IPS DF 4.7 (cell line): Measurements from ENCODE around the gene ACAN.

Experiments
- DNase-seq: peaks from one replicate; pipeline ENCODE4 v3.0.0-alpha.2; 2013; ENCODE audit warnings: low spot score; ENCODE audit errors: extremely low read depth

The ACAN gene

DNA sequence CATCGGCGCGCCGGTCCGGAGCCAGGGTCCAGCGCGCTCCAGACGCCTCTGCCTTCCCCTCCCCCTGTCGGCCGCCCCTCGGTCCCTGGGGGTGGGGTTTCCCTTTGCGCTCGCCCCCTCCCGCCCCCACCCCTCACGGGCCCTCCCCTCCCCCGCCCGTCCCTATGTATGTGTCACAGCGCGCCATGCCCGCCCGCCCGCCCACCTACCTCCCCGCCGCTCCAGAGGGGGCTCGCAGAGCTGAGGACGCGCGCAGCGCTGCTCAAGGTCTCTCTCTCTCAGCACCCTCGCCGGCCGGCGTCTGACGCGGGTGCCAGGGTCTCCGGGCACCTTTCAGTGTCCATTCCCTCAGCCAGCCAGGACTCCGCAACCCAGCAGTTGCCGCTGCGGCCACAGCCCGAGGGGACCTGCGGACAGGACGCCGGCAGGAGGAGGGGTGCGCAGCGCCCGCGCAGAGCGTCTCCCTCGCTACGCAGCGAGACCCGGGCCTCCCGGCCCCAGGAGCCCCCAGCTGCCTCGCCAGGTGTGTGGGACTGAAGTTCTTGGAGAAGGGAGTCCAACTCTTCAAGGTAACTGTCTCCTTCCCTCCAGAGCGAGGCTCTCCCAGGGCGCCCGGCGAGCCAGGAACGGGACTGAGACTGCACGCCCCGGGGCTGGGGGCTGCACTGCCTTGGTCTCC lies at the start of gene ACAN:
Gene ACAN (plus strand): TSS at position 196 of the 679 bp plus-strand sequence. CDS start 32,771 bp downstream, outside the sequence.
- DNase-seq, result no peak

DNA sequence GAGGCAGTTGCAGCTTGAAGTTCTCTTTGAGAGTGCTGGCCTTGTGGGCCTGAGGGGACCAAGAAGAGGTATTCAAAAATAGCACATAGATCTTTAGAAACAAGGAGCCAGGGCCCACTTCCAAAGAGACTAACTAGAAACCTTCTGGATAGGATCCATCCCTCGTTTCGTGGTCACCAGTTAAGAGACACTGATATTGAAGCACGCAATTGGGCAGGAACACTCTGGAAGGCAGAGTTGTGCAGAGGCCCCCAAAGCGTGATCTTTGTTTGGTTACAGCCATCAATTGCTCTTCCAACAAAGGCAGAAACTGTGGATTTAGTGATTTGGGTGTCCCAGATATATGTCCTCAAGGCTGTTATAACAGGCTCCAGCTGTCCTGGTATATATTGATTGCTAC lies 46.7 kb upstream of the ACAN start:
- DNase-seq, result no peak

DNA sequence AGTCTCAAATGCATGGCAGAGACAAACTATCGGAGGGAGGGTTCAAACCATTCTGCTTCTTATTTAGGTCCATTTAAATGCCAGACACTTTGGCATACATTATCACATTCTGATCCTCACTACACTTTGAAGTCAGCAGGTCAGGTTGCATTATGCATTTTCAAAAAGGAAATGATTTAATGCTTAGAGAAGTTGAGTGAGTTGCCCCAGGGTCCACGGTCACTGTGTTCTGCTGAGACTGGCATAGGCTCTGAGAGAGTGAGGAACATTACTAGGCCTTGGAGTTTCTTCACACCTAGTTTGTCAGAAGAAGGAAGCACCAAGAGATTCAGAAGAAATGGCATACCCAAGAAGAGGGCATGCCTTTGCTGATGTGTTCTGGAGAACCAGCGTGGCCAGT lies 46.3 kb upstream of the ACAN start:
- DNase-seq, result no peak

DNA sequence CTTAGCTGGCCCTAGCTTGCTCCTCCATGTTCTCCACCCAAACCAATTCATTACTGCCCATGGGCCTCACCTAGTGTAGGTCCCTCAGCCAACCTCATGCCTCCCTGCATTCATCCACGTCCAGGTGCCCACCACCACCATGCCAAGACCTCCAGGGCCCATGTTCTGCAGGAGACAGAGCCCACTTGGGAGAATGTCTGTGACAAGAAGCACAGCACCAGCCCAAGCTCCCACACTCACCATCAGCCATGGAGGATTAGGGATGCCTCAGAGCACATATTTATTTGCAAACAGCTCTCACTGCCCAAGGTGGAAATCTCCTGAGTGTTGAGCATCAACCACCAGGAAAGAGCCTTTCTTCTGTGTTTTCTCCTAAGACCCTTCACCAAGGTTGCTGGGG lies 43.4 kb upstream of the ACAN start:
- DNase-seq, result no peak

DNA sequence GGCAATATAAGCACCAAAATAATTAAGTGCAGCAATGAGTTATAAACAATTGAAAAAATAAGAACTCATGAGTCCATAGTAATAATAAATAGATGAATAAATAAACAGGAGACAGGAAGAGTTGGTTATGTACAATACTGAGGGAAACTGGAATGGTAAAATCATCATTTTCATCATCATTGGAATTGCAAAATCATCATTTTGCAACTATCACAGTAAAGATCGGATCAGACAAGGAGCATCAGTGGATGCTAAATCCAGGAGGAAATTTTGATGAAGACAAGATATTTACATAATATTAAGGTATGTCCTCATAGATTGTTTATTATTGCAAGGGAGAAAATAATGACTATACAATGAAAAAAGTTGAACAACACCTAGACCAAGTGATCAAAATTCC lies 38.8 kb upstream of the ACAN start:
- DNase-seq, result no peak

DNA sequence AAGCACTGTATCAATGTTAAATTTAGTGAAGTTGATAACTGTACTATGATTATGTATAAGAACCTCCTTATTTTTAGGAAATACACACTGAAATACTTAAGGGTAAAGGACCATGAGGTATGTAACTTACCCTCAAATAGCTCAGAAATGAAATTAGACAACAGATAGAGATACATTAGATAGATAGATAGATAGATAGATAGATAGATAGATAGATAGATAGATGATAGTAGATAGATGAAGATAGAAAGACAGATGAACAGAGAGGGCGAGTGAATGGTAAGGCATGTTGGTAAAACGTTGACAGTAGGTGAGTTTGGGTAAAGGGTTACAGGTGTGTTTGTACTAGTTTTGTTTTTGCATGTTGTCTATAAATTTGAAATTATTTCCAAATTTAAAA lies 38.0 kb upstream of the ACAN start:
- DNase-seq, result no peak

DNA sequence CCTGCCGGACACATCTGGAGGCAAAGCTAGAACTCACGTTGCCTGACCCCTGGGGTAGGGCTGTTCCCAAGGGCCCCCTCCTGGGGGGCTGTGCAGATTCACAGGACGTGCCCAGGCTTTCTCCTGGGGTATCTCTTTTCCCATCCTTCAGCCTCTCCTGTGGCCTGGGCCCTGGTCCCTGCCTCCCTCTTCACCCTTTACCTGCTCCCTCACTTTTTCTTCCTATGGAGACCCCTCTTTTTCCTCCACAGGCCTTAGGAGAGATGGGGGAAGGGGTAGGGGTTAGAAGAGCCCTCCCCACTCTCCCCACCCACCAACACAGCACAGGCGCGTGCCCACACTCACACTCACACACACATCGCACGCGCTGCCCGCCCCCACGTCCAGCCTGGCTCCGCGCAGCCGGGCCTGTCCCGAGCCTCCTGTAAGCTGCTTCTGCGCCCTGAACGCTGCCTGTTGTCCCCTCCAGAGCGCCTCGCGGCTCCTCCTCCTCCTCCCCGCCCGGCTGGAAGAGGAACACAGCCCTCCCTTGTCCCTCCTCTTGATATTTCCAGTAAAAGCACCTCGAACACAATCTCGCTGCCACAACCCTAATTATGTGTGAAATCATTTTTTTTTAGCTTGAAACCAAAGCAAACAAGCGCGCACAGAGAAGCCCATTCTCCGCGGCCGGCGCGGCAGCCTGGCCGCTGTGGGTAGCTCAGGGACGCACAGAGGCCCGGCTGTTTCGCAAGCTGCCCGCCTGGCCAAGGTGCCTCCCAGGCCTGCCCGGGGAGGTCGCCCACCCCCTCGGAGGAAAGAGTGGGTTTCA lies 33.9 kb upstream of the ACAN start:
- DNase-seq, result no peak

DNA sequence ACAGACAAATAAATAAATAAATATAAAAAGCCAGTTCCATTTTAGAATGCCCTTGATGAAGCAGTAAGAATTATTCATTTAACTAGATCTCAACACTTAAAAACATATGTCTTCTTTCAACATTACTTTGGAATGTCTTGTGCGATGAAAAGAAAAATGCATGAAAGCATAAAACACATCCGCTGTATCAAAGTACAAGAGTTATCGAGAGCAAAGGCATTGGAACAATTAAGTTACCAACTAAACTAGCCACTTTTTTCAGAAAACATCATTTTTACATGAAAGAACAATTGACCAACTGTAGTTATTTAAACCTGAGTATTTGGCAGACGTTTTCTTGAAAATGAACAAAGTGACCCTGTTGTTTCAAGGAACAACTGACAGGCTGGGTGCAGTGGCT lies 27.5 kb upstream of the ACAN start:
- no peak for DNase-seq

DNA sequence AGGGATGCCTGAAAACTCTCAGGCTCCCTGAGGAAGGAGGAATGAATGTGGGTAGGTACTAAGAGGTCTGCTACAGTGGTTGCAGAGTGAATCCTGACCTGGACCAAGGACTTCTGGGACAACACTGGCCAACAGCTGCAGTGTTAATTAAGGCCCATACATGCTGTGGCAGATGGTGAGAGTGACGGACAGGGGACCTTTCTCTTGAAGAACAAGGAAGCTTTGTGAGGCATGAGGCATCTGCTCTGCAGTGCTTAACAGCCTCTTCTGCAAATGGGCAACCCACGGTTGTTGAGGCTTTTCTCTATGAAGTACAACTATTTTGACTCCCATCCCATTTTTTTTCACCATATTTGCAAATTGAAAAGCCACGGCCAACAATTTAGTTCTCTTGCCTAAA lies 26.6 kb upstream of the ACAN start:
- DNase-seq, result no peak

DNA sequence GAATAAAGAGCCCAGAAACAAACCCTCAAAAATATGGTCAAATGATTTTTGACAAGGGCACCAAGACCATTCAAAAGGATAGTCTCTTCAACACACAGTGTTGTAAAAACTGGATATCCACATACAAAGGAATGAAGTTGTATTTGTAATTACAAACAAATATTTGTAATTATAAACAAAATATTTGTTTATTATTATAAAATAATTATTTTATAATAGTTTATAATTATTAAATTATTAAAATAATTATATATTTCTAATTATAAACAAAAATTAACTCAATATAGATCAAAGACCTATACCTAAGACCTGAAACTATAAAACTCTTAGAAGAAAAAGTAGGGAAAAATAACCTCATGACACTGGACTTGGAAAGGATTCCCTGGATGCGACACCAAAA lies 23.3 kb upstream of the ACAN start:
- no peak for DNase-seq

DNA sequence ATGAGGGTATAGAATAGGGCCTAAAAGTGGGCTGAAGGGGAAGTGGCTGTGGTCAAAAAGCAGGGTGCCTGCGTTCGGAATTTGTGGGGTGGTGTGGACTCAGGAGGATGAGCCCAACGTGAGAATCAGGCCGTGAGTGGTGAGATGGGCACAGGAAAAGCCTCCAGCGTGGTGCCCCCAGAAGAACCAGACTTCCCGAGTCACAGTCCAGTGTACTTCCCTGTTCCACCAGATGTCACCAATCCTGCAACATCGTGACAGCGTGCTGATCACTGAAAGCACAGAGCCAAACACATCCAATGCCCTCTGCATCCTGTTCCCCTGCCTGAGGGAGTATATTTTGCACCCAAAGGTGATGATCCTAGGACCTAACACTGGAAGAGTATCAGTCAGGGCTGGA lies 20.8 kb upstream of the ACAN start:
- DNase-seq, result no peak

DNA sequence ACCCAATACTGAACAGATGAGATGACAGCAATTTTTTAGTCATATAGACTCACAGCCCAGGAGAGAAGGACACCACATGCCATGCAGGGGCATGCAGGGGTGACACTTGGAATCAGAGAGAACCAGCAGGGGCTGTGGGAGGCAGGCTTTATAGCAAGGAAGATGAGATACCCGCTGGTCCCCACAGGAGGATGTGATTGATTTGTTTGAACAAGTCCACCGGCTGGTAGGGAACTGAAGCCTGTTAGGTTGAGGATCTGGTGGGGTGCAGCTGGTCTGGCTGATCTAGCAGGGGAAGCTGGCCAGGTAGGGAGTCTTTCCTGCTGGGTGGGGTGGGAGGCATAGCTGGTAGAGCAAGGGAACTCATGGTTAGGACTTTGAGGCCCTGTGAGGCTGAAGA lies 18.0 kb upstream of the ACAN start:
- no peak for DNase-seq

DNA sequence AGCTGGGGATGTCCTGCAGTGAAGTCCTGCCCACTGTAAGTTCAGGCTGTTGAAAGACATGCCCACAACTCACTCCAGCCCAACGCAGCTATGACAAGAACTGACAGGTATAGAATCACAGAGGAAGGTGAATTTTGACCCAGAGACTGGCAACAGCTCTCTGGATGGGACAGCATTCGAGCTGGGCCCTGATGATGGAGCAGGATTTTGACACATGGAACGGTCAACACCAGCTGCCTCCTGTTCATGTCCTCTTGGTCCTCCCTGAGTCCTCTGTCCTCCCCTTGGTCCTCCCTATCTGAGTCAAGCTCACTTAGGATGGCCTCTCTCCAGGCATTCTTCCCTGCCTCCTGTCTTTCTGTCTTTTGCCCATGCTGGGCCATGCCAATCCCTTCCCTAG lies 15.2 kb upstream of the ACAN start:
- DNase-seq, result no peak

DNA sequence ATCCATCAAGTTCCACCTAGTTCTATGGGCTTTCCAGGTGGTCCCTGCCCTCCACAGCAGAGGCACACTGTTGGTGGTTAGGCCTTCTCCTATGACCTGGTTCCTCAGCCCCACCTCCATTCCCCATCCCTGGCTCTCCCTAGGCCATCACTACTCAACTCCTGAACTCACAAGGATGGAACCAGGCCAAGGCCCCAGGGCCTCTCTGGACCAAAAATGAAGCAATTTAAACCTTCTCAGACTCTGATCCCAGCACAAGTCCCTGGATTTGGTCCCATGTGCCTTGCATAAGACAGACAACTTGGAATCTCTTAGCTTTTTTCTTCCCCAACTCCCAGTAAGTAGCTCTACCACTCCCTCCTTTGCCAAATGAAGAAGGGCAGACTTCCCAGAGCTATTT lies 14.4 kb upstream of the ACAN start:
- DNase-seq, result no peak

DNA sequence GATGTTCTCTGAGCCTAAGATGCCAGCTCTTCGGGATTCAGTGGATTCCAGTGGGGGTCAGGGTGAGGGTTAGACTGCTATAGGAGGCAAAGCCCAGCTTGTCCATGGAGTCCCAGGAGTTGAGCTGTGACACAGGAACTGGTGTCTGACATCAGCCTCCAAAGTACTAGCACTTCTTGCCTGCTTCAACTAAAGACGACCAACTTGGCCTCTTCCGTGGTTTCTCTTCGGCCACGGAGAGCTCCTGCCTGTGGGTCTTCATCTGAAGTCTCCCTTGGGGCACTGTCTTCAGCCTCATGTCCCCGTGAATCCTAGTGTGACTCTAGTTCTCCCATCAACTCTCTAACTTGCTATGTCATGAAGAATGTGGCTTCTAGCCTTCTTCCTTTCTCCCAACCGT lies 12.8 kb upstream of the ACAN start:
- DNase-seq, result no peak

DNA sequence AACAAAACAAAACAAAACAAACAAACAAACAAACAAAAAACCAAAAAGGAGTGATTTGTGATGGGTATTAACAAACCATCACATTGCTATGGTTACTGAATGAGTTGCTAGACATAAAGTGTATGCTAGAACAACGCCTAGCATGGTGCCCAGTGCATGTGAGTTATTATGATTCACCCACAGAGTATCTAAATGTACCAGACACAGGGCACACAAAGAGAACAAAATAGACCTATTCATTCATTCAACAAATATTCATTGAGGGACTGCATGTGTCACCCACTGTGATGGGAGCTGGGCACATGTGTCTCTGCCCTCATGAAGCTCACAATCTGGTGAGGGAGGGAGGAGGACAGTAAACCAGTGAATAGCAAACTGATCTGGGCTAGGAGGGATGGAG lies 11.6 kb upstream of the ACAN start:
- DNase-seq, result no peak

DNA sequence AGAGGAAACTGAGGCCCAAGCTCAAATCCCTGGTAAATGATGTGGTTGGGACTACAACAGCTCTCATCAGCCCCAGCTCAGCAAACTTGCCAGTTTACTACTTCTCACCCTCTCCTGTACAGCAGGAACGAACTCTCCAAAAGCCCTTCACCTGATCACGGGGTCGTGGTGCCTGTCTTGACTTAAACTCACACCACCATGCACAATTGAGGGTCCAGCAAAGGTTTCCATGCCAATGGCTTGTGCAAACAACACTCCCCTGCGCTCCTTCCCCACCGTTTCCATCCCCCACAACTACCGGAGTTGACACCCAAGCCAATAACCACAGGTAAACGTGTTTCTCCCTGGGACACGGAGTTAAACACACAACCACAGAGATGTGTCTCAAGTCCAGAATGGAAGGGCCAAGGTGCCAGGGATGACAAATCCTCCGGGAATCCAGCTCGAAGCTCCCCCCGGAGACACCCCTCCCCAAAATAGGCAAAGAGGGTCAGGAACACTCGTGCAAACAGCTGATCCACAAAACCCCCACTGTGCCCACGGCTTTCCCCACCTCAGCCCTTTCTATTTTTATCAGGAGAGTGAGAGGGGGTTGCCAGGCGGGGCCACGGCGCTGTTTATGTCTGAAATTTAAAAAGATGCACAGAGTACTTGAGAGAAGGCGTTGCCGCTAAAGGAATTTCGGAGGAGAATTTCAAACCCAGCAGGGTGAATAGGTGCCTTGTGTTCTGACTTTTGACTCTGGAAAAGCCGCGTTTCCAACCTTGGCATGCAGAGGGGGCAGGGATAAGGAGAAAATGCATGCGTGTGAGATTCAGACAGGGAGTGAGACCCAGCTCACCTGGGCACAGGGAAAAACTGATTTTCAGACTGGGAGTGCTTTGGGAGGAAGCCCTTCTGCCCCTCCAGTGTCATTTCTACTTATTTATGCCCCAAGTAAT lies 10.6 kb upstream of the ACAN start:
- DNase-seq, result no peak

DNA sequence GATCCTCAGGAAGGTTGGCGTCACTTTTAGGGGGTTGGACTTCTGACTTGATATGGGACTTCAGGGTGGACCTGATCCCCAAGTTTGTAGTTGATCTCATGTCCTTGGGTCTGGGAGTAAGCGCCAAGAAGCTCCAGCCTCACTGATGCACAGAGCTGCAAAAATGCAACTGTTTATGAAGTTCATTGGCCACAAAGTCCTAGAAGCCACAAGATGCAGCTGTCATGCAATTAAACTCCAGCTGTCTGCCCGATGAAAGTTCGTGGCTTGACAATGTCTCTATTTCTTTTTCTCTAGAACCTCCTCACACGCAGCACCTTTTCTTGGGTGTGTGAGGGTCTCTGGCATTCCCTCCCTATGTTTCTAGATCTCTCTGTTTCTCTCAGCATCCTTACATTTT lies 9.2 kb upstream of the ACAN start:
- DNase-seq, result no peak

DNA sequence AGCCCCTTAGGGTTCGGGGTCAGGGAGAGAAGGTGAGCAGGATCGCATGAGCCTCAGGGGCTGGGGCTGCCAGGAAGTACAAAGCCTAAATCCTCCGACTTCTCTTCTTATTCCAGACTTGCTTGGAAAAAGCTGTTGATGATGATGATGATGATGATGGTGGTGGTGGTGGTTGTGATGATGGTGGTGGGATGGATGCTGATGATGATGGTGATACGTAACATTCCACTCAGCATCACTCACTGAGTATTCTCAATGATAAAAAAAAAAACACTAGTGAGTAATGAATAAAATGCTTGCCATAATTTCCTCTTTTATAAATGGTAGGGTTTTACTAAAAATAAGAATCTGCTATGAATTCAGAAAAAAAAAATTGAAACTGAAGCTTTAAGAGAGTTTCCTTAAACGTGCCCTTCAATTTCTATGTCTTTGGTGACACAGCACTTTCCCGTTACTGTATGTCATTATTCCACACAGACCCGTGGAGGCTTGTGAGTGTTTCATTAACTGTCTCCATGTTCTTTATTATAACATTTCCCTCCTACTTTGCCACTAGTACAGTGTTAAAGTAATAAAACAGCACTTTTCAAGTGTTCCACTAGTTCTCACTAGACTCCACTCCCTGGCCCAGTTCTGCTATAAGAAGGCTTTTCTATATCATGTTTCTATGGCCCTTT lies 5.4 kb upstream of the ACAN start:
- no peak for DNase-seq

DNA sequence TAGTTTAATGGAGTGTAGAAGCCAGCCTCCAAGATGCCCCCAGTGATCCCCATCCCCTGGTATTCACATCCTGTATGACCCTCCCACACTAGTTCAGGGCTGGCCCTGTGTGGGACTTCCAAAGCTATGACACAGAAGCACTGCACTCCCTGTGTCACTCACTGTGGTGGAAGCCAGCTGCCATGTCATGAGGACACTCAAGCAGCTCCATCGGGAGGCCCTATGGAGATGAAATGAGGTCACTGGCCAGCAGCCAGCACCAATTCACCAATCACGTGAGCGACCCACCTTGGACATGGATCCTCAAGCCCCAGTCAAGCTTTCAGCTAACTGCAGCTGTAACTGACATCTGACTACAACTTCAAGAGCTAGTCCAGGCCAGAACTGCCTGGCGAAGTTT lies 3.9 kb upstream of the ACAN start:
- no peak for DNase-seq

DNA sequence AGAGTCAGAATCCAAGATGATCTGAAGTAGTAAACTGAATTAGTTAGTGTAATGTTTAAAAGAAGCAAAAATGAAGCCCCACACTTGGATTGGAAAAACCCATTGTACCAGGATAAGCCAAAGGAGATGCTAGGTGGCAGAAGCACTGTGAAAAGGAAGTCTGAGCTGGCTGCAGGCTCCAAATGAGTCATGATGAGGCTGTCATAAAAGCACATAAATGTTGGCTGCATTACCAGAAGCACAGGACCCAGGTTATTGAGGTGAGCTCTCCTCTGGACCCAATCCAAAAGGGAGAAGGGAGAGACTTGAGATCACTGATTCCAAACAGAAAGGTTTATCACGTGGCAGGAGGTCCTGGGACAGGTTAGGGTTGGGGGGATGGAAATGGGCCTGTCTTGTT lies 3.2 kb upstream of the ACAN start:
- no peak for DNase-seq

DNA sequence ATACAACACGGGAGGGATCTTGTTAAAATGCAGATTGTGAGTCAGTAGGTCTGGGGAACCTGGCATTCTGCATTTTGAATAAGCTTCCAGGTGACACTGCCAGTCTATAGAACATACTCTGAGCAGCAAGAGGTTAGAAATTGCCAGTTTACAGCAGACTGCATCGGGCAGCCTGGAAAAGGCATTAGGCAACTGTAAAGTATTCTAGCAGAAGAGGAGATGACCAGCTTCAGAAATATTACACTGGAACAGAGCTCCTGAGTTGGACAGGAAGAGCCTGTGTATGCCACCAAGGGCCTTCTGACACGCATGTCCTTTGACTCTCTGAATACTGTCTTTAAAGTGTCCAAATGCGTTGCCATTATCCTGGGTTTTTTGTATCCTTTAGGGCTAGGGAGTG lies 2.5 kb upstream of the ACAN start:
- no peak for DNase-seq
